Subcutaneous adipose tissue (tissue), 4 donors: ENCODE results near the gene PDRG1. TPM values are rescaled to one million over a fixed set of nuclear protein-coding genes. Genes with fewer than 3 reads are reported as not detected.

Experiments
- total RNA-seq, 4 donors: library from RNA; depleted of rRNA; stranded (reverse); fragments of >200 nt; gene quantifications; one replicate each; pipeline ENCODE4 v1.1.0, GENCODE V29; 2016
- TF ChIP-seq, protein P1 (sequence below): fragments of 450-650 bp; IDR thresholded peaks from one replicate; pipeline ENCODE4 v1.5.1; 2016; ENCODE audit warnings: low read depth, mild to moderate bottlenecking, control low read depth, antibody characterized with exemption, moderate library complexity

Gene PDRG1
- total RNA-seq, 4 donors from 2014 or later: 5.1 to 8.3 (median 6.6) TPM

GRCh38 chr20:31909253-31910070 lies 42.4 kb downstream of the PDRG1 start:
- TF ChIP-seq, protein P1, sequence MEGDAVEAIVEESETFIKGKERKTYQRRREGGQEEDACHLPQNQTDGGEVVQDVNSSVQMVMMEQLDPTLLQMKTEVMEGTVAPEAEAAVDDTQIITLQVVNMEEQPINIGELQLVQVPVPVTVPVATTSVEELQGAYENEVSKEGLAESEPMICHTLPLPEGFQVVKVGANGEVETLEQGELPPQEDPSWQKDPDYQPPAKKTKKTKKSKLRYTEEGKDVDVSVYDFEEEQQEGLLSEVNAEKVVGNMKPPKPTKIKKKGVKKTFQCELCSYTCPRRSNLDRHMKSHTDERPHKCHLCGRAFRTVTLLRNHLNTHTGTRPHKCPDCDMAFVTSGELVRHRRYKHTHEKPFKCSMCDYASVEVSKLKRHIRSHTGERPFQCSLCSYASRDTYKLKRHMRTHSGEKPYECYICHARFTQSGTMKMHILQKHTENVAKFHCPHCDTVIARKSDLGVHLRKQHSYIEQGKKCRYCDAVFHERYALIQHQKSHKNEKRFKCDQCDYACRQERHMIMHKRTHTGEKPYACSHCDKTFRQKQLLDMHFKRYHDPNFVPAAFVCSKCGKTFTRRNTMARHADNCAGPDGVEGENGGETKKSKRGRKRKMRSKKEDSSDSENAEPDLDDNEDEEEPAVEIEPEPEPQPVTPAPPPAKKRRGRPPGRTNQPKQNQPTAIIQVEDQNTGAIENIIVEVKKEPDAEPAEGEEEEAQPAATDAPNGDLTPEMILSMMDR: no peak

- TF ChIP-seq, protein P1: no peak
Observed at GRCh38 chr20:31908424-31908823, 43.4 kb downstream of the PDRG1 start.

DNA sequence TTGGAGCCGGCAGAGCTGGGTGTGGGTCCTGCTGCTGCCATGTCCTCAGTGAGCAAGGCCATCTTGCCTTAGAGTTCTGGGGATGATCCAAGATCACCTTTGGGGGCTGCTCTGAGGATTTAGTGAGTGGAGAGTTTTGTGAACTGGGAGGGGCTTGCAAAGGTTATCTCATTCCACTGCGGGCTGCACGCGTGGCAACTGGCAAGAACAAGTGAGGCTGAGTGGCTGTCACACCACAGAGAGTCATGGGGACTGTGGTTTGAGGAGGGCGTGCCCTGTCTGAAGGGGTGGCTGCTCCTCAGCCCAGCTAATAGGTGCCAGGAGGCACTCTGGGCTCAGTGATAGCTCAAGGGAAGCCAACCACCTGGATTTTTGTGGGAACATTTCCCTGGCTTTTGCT lies 43.8 kb downstream of the PDRG1 start:
- TF ChIP-seq, protein P1: no peak

DNA sequence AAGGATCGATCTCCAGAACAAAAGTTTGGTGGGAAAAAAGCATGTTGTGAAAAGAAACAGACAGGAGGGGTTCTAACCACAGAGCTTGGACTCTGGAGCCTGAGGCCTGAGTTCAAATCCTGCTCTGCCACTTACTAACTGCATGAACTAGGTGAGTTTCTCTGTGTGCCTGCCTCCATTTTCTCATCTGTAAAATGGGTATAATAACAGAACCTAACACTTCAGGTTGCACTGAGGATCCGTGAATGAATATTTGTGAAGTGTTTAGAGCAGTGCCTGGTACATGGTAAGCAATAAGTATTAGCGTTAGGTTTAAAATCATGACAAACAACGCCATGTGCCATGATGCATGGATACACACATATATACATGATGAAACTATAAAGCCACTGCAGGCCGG lies 44.8 kb downstream of the PDRG1 start:
- TF ChIP-seq, protein P1: no peak

GRCh38 chr20:31906001-31906400 lies 45.8 kb downstream of the PDRG1 start:
- TF ChIP-seq, protein P1: no peak

- TF ChIP-seq, protein P1: no peak
Observed at GRCh38 chr20:31903627-31904386, 48.0 kb downstream of the PDRG1 start.

GRCh38 chr20:31901615-31902014 lies 50.2 kb downstream of the PDRG1 start:
- TF ChIP-seq, protein P1: no peak
